Ascending aorta (tissue), 2 donors: ENCODE data around the gene F2RL2. TPM values are rescaled to one million over a fixed set of nuclear protein-coding genes. Genes with fewer than 3 reads are reported as not detected.

Experiments
- DNase-seq, 2 donors: peaks; one replicate each; pipeline ENCODE4 v3.0.0-alpha.2; 2019; ENCODE audit warnings: low spot score in 2 of 2
- H3K27ac ChIP-seq, 2 donors: fragments of 200-600 bp; sonication (generic); one replicate each; pipeline ENCODE4 v1.5.1; 2016 to 2017; ENCODE audit warnings: mild to moderate bottlenecking in 1 of 2
- H3K27me3 ChIP-seq: fragments of 200-600 bp; sonication (generic); one replicate; pipeline ENCODE4 v1.5.1; 2017
- H3K36me3 ChIP-seq, 2 donors: fragments of 200-600 bp; sonication (generic); one replicate each; pipeline ENCODE4 v1.5.1; 2016
- H3K4me1 ChIP-seq, 2 donors: fragments of 200-600 bp; sonication (generic); one replicate each; pipeline ENCODE4 v1.5.1; 2016 to 2017; ENCODE audit warnings: mild to moderate bottlenecking in 1 of 2
- H3K4me3 ChIP-seq, 2 donors: fragments of 200-600 bp; sonication (generic); one replicate each; pipeline ENCODE4 v1.5.1; 2016 to 2017; ENCODE audit warnings: mild to moderate bottlenecking in 1 of 2
- H3K9me3 ChIP-seq, 2 donors: fragments of 200-600 bp; sonication (generic); one replicate each; pipeline ENCODE4 v1.5.1; 2016
- CTCF ChIP-seq, 3 experiments: fragments of 200-600 bp in 2 of 3; fragments of 450-650 bp in 1 of 3; sonication (generic) in 2 of 3; IDR thresholded peaks; one replicate each; pipeline ENCODE4 v1.5.1; 2016 to 2019; ENCODE audit warnings: antibody characterized with exemption in 3 of 3, mild to moderate bottlenecking in 1 of 3, moderate library complexity in 1 of 3
- intact Hi-C: fragments of 100-400 bp; cut with DNase I; formaldehyde crosslinking; loops from one replicate; pipeline ENCODE4 v1.15.1; 2023
- total RNA-seq: library from RNA; depleted of rRNA; stranded (reverse); fragments of >200 nt; gene quantifications from one replicate; pipeline ENCODE4 v1.1.0, GENCODE V29; 2016

The F2RL2 gene
- total RNA-seq, 1 donor from 2014 or later = not detected

- no peak for DNase-seq
- Histone ChIP-seq H3K27ac (no peak overlapping the region), H3K27me3 (no peaks in the 10 kb centered on the region), H3K9me3 (no peaks in the 10 kb centered on the region), H3K4me3 (no peak overlapping the region), H3K36me3 (no peaks in the 10 kb centered on the region), H3K4me1 (no peaks in the 10 kb centered on the region)
- TF ChIP-seq CTCF (IDR thresholded peaks at IDR 0.05) = no peak
- intact Hi-C loops = no loop called here
Observed at GRCh38 chr5:76583163-76584047, 39.8 kb downstream of the F2RL2 start.

GRCh38 chr5:76582230-76583162 is 40.7 kb downstream of the F2RL2 start:
- H3K9me3 ChIP-seq = no peaks in the 10 kb centered on the region
- H3K36me3 ChIP-seq = no peaks in the 10 kb centered on the region
- no peaks in the 10 kb centered on the region for H3K4me1 ChIP-seq
- no peak for DNase-seq
- no peak overlapping the region for H3K27ac ChIP-seq
- no peak overlapping the region for H3K4me3 ChIP-seq
- no peaks in the 10 kb centered on the region for H3K27me3 ChIP-seq
- no peak for TF ChIP-seq CTCF (IDR thresholded peaks at IDR 0.05)
- intact Hi-C loops = no loop called here

GRCh38 chr5:76580981-76581380 is 42.2 kb downstream of the F2RL2 start:
- no peak overlapping the region for H3K27ac ChIP-seq
- DNase-seq = no peak
- H3K4me3 ChIP-seq = no peak overlapping the region
- no peaks in the 10 kb centered on the region for H3K9me3 ChIP-seq
- H3K36me3 ChIP-seq = no peaks in the 10 kb centered on the region
- intact Hi-C loops = no loop called here
- H3K27me3 ChIP-seq = no peaks in the 10 kb centered on the region
- TF ChIP-seq CTCF (IDR thresholded peaks at IDR 0.05) = no peak
- H3K4me1 ChIP-seq = no peaks in the 10 kb centered on the region

GRCh38 chr5:76579166-76579937 is 43.9 kb downstream of the F2RL2 start:
- Histone ChIP-seq H3K4me1 (no peaks in the 10 kb centered on the region), H3K27me3 (no peaks in the 10 kb centered on the region), H3K4me3 (no peak overlapping the region), H3K9me3 (no peaks in the 10 kb centered on the region), H3K36me3 (no peaks in the 10 kb centered on the region), H3K27ac (no peak overlapping the region)
- intact Hi-C loops = no loop called here
- TF ChIP-seq CTCF (IDR thresholded peaks at IDR 0.05) = no peak
- no peak for DNase-seq

GRCh38 chr5:76576996-76577395 is 46.2 kb downstream of the F2RL2 start:
- no peak overlapping the region for H3K4me3 ChIP-seq
- H3K27ac ChIP-seq = no peak overlapping the region
- TF ChIP-seq CTCF (IDR thresholded peaks at IDR 0.05) = no peak
- H3K36me3 ChIP-seq = no peaks in the 10 kb centered on the region
- H3K9me3 ChIP-seq = no peaks in the 10 kb centered on the region
- H3K4me1 ChIP-seq = no peaks in the 10 kb centered on the region
- intact Hi-C loops = no loop called here
- no peaks in the 10 kb centered on the region for H3K27me3 ChIP-seq
- DNase-seq = no peak
